Activated CD8-positive, alpha-beta memory T cell treated with anti-CD3 and anti-CD28 coated beads for 4 hours (primary cell): ENCODE measurements around the gene CADM3.

Experiments used
- DNase-seq, 2 donors: peaks; one replicate each; pipeline ENCODE4 v3.0.0-alpha.2; 2020; ENCODE audit warnings: low read depth in 2 of 2

CADM3 gene, protein sequence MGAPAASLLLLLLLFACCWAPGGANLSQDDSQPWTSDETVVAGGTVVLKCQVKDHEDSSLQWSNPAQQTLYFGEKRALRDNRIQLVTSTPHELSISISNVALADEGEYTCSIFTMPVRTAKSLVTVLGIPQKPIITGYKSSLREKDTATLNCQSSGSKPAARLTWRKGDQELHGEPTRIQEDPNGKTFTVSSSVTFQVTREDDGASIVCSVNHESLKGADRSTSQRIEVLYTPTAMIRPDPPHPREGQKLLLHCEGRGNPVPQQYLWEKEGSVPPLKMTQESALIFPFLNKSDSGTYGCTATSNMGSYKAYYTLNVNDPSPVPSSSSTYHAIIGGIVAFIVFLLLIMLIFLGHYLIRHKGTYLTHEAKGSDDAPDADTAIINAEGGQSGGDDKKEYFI

DNA sequence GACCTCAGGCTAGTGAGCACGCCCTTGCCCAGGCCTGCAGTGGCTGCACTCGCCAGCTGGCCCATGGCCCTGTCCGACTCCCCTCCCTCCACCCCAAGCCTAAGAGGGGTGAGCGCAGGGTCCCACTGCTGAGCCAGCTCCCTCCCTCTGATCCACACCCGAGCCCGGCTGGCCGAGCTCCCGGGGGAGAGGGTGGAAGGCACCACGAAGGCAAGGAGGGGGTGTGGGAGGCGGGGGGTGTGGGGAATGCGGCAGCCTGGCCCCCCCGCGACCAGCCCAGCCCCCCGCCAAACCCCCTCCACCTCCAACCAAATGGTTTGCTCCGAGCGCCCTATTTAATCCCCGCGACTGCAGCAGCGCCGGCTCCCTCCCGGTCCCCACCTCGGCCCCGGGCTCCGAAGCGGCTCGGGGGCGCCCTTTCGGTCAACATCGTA lies at the start of gene CADM3:
CADM3 (plus strand) TSS at position 362 of the 434 bp plus-strand sequence. CDS start 151 bp downstream, outside the sequence.
- DNase-seq, result no peak

DNA sequence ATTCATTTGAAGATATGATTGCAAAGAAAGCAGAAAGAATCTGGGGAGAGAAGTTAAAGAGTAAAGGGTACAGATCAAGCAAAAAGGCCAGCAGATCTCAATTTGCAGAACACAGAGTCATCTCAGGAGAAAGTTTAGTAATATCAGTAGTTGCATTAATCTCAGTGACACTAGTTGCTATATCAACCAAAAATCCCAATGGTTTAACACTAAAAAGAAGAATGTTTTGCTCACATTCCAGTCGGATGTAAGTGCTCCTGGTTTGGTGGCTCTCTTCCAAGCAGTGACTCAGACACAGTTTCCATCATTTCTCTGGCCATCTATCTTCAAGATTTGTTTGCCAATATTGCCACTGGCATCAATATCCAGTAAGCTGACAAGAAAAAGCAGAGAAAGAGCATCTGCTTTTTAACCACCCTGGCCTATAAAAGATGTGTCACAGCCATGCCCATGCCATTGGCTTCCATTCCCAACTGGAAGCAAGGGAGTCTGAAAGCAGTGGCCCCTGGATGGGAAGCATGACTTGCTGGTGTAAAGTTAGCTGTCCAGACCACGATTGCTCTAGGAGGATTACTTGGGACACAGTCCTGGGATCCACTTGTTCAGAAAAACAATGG lies 49.3 kb upstream of the CADM3 start:
- no peak for DNase-seq

DNA sequence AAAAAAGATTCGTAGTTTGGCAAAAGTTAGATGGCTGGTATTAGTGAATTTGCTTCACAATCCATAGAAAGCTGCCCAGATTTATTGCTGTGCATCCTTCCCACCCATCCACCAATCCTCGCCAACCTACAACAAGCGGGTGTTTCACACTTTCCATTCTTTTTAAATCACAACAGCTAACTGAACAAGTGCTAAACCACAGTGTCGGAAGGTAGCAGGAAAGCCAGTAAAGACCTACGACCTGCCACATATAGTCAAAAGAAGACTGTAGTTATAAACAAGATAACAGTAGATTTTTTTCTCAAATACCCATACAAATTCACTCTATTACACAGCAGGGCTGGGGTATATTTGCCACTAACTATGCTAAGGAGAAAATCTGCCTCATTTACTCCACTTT lies 47.8 kb upstream of the CADM3 start:
- DNase-seq, result no peak

DNA sequence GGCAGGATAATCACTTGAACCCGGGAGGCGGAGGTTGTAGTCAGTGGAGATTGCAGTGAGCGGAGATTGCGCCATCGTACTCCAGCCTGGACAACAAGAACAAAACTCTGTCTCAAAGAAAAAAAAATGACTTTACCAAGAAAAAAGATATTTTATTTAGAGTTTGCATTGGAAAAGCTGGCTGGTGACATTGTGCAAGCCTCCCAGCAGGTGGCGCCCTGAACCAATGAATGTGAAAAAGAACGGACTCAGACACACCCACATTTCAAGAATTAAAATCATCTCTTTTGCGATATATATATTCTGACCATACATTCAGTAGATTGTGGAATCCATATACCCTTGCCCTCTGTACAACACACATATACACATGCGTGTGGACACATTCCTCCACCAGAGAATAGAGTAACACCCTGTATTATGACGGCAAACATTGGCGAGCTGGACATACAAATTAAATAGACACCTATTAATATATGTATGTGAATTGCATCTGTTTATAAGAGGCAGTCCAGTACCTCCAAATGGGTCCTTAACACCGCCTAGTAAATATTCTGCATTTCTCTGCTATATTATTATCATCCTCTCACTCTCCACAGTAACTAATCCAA lies 39.0 kb upstream of the CADM3 start:
- peak; percentile 25 to 34 for DNase-seq

DNA sequence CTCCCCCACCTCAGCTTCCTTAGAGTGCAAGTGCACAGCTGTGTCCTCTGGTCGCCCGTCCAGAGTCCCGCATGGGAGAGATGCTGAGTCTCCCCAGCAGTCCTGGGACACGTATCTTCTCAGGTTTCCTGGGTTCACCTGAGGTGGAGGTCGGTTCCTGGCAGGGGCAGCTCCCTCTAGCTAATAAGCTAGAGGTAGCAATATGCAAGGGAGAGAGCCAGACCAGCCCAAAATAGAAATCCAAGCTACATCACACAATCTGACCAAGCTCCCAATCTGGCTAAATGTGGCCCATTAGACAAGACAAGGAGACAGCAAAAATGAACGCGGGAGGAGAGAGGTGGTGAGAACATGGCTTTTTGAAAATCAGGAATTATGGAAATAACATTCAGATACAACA lies 30.9 kb upstream of the CADM3 start:
- DNase-seq, result no peak

DNA sequence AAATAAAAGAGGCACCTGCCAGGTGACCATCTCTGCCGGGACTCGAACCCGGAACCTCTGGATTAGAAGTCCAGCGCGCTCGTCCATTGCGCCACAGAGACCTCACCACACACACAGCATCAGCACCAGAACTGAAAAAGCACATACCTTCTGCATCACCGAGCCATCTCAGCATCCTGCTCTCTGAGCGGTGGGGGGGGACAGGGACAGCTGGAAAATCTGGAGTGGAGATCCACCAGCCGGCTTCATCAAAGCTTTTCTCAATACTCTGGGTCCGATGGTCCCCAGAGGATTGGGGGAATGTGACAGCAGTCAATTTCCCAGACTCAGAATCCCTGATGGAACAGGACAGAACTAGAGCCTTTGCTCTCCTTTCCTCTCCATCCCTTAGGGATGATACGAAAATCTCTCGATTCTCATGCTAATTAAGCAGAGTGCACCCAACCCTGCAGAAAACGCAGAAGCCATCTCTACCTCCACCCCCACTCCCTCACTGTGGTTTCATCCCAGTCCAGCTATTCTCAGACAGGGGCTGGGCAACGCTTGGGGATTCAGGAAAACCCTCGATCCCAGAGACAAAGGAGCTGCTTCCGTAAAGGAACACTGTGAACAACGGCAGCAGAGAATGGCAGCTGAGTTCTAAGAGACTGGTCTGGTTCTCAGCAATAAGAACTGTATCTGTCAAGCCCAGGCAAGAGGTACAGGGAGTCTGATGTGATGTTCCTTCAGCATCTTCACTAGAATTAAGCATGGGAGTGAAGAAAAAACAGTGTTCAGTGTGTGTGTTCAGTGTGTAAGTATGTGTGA lies 29.6 kb upstream of the CADM3 start:
- no peak for DNase-seq

DNA sequence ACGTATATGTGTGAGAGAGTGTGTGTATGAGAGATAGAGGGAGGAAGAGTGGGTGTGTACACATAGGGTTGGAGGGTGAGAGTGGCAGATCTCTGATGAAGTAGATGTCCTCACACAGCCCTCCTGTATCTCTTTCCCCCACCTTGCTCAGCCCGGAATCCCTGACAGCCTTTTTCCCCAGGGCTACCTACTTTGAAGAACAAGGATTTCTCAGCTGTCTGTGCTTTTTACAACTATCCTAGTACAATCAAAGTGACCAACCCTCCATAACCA lies 29.1 kb upstream of the CADM3 start:
- DNase-seq, result no peak

DNA sequence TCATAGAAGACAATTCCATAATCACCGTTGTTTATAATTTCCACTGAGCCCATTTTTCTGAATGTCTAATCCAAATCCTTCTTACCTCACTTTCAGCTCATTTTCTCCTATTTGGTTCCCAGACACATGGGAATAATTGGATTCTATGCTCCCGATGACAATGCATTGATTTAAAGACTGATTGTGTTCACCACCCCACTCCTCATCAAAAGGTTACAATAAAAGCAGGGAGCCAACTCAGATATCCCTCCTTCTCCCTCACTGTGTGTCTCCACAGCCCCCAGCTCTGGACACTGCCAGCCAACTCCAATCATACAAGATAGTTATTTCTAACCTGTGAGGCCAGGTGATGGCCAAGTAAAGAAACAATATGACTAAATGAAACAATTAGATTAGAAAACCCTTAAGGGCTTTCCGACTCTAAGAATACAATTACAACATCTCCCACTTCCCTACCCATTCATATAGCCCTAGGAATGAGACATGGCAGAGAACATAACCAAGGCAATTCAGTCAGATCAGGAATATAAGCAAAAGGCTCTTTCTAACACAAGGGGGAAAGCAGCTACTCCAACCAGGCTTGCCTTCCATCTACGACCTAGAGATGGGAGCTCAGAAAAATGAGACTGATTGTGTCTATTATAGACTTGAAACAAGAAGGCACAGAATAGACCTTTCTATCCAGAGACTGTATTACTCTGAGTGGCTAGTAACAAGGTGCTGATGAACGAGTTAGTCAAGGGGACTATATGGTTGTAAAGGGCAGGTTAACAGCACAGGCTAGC lies 28.5 kb upstream of the CADM3 start:
- DNase-seq, result no peak

DNA sequence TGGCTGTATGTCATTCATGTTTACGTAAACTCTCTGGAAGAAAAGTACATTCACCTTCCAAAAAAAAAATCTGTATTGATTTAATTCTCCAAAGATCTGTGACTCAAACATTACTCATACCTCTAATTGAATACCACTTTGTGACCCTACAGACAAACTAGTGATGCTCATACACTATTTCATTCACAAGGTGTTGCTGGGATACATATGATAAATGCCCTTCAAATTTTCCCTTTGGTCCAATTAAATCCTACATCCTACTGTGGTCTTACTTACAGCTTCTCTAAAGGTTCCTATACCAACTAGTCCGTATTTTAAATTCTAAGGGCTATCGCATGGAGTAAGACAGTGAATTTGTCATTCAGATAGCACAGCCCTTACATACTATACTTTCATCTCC lies 26.8 kb upstream of the CADM3 start:
- no peak for DNase-seq

DNA sequence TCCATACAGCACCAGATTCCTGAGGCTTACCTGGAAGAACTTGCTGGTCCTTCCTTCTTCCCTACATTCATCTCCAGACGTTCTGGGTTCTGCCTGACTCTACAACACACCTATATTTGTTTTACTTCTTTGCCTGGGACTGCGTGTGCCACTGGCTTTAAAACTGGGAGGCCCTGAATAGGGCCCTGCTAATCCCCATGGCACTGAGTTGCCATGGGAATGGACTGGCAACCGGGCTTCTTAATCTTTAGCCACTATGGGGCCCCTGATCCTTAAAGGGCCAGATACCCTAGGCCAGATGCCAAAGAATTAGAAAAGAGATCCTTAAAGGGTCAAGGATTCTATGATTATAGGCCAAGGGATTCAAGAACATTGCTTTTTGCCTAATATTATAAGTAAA lies 24.4 kb upstream of the CADM3 start:
- no peak for DNase-seq

DNA sequence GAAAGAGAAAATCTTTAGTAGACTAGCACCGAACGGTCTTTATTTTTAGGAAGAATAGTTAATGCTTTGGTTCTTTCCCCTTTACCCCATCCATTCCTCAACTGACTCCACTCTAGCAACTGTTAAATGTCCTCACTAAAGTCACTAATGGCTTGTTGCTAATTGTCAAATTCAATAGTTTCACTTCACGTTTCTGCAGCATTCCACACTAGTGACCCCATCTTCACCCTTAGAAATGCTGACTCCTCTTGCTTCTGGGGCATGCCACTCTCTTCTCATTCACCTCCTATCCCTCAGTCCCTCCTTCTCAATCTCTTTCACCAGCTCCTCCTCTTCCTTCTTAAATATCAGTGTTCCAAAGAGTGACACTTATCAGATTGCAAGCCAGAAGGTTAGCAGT lies 19.4 kb upstream of the CADM3 start:
- DNase-seq, result no peak

DNA sequence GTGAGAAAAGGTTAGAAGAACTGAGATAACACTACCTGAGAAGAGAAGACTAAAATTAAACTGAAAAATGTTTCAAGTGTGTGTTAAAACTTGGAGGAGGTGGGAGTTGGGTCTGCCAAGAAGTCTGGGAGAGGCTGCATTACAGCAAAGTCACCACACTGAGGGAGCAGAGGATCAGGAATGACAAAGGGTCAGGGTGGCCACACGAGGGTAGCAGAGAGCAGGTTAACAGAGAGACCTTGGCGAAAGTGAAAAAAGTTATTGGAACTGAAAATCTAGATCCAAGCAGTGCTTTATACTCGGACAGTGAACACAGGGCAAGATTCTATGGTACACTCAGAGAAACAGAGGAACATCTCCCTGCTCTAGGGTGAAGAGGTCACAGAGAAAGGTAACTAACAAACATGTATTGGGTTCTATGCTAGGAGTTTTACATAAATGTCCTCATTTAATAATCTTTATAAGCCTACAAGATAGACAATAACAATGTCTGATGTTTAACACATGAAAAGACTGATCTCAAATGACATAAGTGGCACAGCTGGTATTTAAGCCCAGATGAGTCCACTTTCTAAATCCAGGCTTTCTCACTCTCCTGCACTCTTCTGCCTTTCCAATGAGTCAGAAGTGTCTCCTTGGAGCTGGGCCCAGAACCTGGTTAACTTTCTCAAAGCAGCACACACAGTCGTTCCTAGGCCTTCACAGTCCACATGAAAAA lies 10.3 kb upstream of the CADM3 start:
- DNase-seq, result peak; percentile 8 to 30

DNA sequence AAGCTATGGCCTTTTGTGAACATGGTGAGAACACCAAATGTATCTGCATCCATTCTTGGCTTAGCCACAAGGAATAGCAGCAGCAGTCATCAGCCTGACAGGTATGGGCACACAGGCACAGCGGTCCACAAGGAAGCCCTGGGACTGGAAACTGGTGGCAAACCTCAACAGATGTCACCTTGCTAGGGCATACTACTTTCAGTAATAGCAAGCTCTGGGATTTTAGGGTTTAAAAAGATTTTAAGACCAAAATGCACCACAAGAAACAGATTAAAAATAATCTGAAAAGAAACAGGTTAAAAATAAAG lies 9.7 kb upstream of the CADM3 start:
- no peak for DNase-seq

DNA sequence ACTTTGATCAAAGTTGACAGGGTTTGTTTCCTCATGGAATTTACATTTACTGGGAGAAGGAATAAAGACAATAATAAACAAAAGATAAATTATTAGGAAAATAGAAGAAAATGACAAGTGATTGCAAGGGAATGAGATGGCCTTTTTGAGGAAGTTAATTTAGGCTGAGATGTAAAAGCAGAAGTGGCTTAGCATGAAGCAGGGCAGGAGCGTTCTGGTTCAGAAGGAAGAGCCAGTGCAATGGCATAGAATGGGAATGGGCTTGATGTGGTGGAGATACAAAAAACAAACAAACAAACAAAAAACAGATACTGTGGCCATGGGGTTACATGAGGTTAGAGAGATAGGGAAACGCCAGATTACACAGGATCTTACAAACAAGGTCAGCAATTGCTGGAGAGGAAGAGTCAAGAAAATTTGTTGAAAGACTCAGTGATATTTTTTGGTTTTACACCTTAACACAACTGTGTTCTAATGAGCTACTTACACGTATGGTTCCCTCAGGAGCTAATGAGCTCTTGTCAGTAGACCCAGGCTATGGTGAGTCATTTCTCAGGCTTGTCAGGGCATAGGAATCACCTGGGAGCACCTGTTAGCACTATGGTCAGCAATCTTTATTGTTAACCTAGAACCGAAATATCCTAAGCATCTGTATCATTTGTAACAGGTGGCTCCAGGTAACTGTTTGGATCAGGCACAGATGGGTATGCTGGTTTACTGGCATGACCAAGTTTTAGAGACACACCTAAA lies 8.7 kb upstream of the CADM3 start:
- DNase-seq, result no peak

DNA sequence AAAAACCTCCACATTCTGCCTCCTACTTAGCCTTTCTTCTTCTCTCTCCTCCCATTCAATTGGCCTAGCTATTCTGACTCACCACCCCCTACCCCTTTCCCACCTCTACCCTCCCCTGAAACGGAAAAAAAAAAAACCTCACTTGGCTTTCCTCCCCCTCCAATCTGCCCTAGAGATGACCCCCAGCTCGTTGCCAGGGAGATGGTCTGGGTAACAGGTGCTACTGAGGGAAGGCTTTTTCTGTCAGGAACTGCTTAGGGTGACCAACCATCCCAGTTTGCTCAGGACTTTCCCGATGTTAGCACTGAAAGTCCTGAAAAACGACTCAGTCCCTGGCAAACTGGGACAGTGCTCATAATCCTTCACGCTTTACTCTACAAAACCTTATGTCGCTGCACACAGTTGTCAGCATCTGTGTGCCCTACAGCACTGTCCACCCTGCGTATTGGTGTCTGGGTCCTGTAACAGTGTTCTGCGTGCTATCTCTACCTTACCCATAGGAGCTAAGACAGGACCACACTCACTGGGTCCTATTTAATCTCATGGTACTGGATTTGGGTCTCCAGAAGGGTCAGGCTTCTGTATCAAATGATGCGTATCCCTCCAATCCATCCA lies 7.7 kb upstream of the CADM3 start:
- DNase-seq, result no peak

DNA sequence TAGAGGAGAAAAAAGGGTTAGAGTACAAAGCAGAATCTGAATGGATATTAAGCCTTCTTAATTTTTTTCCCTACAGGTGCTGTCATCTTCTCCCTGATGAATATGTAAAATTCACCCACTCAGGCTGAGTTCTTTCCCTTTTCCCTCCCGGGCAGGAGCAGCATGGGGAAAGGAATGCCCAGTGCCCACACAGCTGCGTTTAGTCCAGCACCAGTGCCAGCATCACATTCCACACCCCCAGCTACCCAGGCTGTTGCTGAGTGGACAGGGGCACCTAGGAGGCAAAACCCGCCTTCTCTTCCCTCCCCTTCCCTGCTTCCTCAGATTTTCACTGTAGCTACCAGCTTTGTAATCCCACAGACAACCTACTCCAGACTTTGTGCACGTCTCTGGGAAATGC lies 3.4 kb upstream of the CADM3 start:
- no peak for DNase-seq

DNA sequence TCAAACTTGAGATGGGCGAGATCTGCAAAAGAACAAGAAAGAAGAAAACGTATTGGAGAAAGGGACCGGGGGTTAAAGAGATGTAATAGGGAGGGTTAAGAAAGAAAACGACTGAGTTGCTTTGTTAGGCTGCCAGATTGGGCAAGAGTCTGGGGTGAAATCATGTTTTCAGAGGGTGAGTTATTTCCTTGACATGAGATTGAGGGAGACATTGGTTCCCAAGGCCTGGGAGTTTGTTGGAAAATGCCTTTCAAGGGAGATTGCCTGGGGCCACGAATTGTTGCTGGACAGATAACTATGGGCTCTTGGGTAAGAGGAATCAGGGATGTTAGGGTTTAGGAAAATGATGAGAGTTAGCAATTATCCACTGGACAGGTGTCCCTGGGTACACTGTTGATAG lies 776 bp upstream of the CADM3 start:
- no peak for DNase-seq

DNA sequence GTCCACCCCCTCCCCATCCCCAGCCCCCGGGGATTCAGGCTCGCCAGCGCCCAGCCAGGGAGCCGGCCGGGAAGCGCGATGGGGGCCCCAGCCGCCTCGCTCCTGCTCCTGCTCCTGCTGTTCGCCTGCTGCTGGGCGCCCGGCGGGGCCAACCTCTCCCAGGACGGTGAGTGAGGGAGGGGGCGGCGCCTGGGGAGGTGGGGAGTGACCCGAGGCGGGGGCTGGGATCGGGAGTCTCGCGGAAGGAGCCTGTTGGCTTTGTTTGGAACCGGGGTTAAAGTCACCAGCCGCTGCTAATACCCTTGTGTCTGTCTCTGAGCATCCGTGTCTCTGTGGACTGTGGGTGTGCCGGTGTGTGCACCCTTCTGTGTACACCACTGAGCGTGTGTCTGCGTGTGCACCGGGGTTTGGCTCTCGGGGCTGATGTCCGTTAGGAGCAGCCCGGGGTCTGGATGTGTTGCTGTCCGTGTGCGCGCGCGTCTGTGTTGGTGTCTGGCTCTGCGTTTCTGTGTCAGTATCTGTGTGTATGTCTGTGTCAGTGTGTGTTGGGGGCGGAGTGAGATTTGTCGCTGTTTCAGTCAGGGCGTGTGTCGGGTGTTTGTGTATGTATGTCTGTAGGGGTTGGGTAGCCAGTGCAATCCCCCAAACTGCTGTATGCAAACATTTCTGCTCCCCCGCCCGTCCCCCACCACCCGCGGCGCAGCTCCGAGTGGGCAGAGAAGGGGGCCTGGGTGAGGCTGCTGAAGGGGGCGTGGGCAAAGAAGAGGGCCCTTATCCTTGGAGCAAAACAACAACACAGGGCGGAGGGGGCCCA lies 480 bp downstream of the CADM3 start:
- DNase-seq, result no peak

DNA sequence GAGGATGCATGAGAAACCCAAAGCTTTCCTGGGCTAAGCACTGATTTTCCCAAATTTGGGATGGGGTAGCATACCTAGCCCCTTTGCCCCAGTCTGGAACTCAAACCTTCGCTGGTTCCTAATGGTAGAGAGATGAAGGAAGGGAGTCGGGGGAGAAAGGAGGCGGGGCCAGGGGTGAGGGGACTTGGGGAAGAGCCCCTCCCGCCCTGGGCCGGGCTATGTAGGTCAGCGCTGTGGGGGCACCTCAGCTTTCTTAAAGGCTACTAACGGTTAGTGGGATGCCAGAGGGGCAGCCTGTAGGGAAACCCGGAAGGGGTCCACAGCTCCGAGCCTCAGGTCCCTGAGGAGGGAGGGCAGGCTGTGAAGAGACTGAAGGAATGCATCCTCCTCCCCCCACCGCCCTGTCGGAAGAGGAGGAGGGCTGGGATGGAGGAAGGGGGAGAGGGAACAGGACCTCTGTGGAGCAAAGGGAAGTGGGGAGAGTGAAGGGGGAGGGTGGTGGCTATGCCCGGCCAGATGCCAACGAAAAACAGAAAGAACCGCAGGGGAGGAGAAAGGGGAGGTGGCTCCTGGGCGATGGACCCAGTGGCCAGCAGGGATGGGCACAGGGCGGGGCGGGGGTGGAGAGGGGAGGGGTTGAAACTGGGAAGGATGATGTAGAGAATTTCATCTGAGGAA lies 1.3 kb downstream of the CADM3 start:
- DNase-seq, result no peak
